ENCODE results near the gene MAPKAPK5.

The MAPKAPK5 gene, protein sequence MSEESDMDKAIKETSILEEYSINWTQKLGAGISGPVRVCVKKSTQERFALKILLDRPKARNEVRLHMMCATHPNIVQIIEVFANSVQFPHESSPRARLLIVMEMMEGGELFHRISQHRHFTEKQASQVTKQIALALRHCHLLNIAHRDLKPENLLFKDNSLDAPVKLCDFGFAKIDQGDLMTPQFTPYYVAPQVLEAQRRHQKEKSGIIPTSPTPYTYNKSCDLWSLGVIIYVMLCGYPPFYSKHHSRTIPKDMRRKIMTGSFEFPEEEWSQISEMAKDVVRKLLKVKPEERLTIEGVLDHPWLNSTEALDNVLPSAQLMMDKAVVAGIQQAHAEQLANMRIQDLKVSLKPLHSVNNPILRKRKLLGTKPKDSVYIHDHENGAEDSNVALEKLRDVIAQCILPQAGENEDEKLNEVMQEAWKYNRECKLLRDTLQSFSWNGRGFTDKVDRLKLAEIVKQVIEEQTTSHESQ

DNA sequence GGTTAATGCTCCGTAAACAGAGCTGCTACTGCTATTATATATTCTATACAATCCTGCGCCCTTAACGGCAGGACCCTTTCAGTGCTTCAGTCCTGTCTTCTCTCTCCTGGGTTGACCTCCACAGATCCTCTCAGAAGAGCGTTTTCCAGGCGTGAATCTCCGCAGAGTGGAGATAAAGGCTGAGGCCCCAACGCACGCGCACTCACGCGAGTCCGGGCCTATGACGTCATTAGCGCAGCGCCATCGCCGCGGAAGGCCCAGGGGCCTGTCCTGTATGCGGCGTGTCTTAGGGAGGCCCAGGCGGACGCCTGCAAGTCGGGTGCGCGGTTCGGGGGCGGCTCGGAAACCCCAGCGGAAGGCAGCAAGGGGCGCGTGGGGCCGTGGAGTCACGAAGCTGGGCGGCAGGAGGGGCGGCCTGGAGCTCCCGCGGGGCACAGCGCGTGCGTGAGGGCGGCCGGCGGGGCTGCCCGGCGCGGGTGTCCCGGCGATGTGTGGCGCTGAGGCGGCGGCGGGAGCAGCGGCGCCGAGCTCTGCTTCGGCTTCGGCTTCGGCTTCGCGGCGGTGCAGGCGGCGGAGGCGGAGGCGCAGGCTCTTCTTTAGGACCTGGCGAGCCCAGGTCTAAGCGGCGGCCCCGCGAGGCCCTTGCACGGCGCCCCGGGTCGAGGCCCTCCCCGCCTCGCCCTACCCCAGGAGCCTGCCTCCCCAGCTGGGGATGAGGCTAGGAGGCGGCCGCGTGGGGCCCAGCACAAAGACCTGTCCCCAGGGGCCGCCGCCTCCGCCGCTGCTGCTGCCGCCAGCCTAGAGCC is at the start of gene MAPKAPK5:
TSS of gene MAPKAPK5 (plus strand) at position 479 of the 806 bp plus-strand sequence. CDS start 506 bp downstream, outside the sequence.
- TF ChIP-seq, protein P1, sequence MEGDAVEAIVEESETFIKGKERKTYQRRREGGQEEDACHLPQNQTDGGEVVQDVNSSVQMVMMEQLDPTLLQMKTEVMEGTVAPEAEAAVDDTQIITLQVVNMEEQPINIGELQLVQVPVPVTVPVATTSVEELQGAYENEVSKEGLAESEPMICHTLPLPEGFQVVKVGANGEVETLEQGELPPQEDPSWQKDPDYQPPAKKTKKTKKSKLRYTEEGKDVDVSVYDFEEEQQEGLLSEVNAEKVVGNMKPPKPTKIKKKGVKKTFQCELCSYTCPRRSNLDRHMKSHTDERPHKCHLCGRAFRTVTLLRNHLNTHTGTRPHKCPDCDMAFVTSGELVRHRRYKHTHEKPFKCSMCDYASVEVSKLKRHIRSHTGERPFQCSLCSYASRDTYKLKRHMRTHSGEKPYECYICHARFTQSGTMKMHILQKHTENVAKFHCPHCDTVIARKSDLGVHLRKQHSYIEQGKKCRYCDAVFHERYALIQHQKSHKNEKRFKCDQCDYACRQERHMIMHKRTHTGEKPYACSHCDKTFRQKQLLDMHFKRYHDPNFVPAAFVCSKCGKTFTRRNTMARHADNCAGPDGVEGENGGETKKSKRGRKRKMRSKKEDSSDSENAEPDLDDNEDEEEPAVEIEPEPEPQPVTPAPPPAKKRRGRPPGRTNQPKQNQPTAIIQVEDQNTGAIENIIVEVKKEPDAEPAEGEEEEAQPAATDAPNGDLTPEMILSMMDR (IDR thresholded peaks at IDR 0.05; ENCODE audit: low read depth, low read length): no peak
- Histone ChIP-seq H3K9me3 (ENCODE audit: severe bottlenecking) (no peaks in the 10 kb centered on the region), H3K27ac (peak within 1 kb of the TSS; percentile 96), H3K4me3 (ENCODE audit: low read depth, low read length) (peak within 1 kb of the TSS; percentile 98), H3K27me3 (ENCODE audit: insufficient read depth, low read depth, severe bottlenecking) (no peaks in the 10 kb centered on the region), H3K36me3 (peaks cover 58% of the 10 kb centered on the region)
- DNase-seq: peak; percentile 96

DNA sequence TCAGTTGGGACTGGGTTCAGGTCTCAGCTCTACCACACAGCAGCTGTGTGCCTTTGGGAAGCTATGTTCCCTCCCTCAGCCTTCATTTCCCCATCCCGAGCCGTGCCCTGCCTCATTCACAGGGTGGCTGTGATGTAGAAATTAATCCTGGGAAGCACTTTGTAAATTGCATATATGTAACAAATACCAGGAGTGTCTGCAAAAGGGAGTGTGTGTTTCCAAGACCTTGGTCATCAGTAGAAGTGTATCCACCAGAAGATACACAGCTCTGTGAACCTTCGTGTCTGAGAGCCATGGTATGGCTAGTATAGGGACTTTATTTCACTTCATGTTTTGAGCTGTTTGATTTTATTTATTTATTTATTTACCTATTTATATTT is 49.2 kb upstream of the MAPKAPK5 start:
- DNase-seq: no peak
- no peak overlapping the region for H3K27ac ChIP-seq
- no peaks in the 10 kb centered on the region for H3K36me3 ChIP-seq
- no peak overlapping the region for H3K4me3 ChIP-seq (ENCODE audit: low read depth, low read length)
- TF ChIP-seq, protein P1 (IDR thresholded peaks at IDR 0.05; ENCODE audit: low read depth, low read length): no peak
- no peaks in the 10 kb centered on the region for H3K9me3 ChIP-seq (ENCODE audit: severe bottlenecking)
- H3K27me3 ChIP-seq (ENCODE audit: insufficient read depth, low read depth, severe bottlenecking): no peaks in the 10 kb centered on the region

DNA sequence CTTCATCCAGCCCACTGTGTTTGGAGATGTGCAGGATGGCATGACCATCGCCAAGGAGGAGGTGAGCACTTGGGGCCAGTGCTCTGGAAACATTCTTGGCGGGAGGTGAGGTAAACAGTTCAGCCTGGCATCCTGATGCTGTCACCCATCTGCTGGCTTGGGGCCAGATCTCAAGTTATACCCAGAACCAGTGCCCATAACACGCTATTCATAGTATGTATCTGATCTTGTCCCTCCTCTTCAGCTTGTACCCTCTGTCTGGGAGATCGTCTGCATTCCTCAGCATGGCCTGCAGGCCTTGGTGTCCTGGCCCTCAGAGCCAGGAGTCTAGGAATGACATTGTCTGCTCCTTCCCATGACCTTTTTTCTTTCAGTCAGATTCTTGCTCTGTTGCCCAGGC is 43.8 kb upstream of the MAPKAPK5 start:
- no peak overlapping the region for H3K4me3 ChIP-seq (ENCODE audit: low read depth, low read length)
- H3K27me3 ChIP-seq (ENCODE audit: insufficient read depth, low read depth, severe bottlenecking): no peaks in the 10 kb centered on the region
- no peaks in the 10 kb centered on the region for H3K9me3 ChIP-seq (ENCODE audit: severe bottlenecking)
- no peaks in the 10 kb centered on the region for H3K36me3 ChIP-seq
- TF ChIP-seq, protein P1 (IDR thresholded peaks at IDR 0.05; ENCODE audit: low read depth, low read length): no peak
- H3K27ac ChIP-seq: no peak overlapping the region
- DNase-seq: no peak

GRCh38 chr12:111799758-111800157 is 42.3 kb upstream of the MAPKAPK5 start:
- no peak for DNase-seq
- TF ChIP-seq, protein P1 (IDR thresholded peaks at IDR 0.05; ENCODE audit: low read depth, low read length): no peak
- Histone ChIP-seq H3K4me3 (ENCODE audit: low read depth, low read length) (no peak overlapping the region), H3K27ac (no peak overlapping the region), H3K36me3 (no peaks in the 10 kb centered on the region), H3K27me3 (ENCODE audit: insufficient read depth, low read depth, severe bottlenecking) (no peaks in the 10 kb centered on the region), H3K9me3 (ENCODE audit: severe bottlenecking) (no peaks in the 10 kb centered on the region)

- Histone ChIP-seq H3K4me3 (ENCODE audit: low read depth, low read length) (no peak overlapping the region), H3K27ac (no peak overlapping the region), H3K36me3 (no peaks in the 10 kb centered on the region), H3K27me3 (ENCODE audit: insufficient read depth, low read depth, severe bottlenecking) (no peaks in the 10 kb centered on the region), H3K9me3 (ENCODE audit: severe bottlenecking) (no peaks in the 10 kb centered on the region)
- TF ChIP-seq, protein P1 (IDR thresholded peaks at IDR 0.05; ENCODE audit: low read depth, low read length): no peak
- DNase-seq: no peak
Measured at GRCh38 chr12:111803038-111803626, 38.9 kb upstream of the MAPKAPK5 start.

All from WERI-Rb-1 (cell line).